Measurements from ENCODE around the gene PLPPR1.

GRCh38 chr9:101307051-101307450, 278.5 kb downstream of the PLPPR1 start:
- TF ChIP-seq CTCF (conservative IDR thresholded peaks at IDR 0.05 in 1 of 2, IDR thresholded peaks at IDR 0.05 in 1 of 2; ENCODE audit: low read depth in 1 of 2, low read length in 2 of 2) (no peak), EZH2 (IDR thresholded peaks at IDR 0.05; ENCODE audit: low read length, missing control alignments) (no peak)
